Smooth muscle cell (in vitro differentiated cells): ENCODE data around the gene LOXL3. TPM values are rescaled to one million over a fixed set of nuclear protein-coding genes. Genes with fewer than 3 reads are reported as not detected.
A peak's percentile ranks its signal among the peaks of the same experiment; 100 is the strongest.

Experiments
- DNase-seq: peaks from one replicate; lab custom pipeline; 2025; ENCODE audit not compliant: unreplicated experiment; lab: John Stamatoyannopoulos, UW
- H2AFZ ChIP-seq: fragments of 200-600 bp; sonication (generic); 2 replicates; pipeline ENCODE4 v1.6.0; 2016; ENCODE audit warnings: antibody characterized with exemption, low read depth, mild to moderate bottlenecking
- H3F3A ChIP-seq: fragments of 200-600 bp; sonication (generic); 2 replicates; pipeline ENCODE4 v1.6.0; 2017; ENCODE audit warnings: antibody characterized with exemption, low read depth
- H3K27ac ChIP-seq: fragments of 200-600 bp; sonication (generic); 2 replicates; pipeline ENCODE4 v1.5.1; 2016; ENCODE audit warnings: low read depth, mild to moderate bottlenecking
- H3K27me3 ChIP-seq: fragments of 200-600 bp; sonication (generic); 2 replicates; pipeline ENCODE4 v1.6.1; 2016; ENCODE audit warnings: low read depth, mild to moderate bottlenecking
- H3K36me3 ChIP-seq: fragments of 200-600 bp; sonication (generic); 2 replicates; pipeline ENCODE4 v1.5.1; 2016; ENCODE audit warnings: low read depth
- H3K4me1 ChIP-seq: fragments of 200-600 bp; sonication (generic); 2 replicates; pipeline ENCODE4 v1.5.1; 2016; ENCODE audit warnings: low read depth
- H3K4me2 ChIP-seq: fragments of 200-600 bp; sonication (generic); 2 replicates; pipeline ENCODE4 v1.6.0; 2016; ENCODE audit warnings: mild to moderate bottlenecking
- H3K4me3 ChIP-seq: fragments of 200-600 bp; sonication (generic); 2 replicates; pipeline ENCODE4 v1.5.1; 2016; ENCODE audit warnings: mild to moderate bottlenecking
- H3K79me2 ChIP-seq: fragments of 200-600 bp; sonication (generic); 2 replicates; pipeline ENCODE4 v1.6.0; 2016; ENCODE audit warnings: low read depth, mild to moderate bottlenecking
- H3K9ac ChIP-seq: fragments of 200-600 bp; sonication (generic); 2 replicates; pipeline ENCODE4 v1.6.0; 2016; ENCODE audit warnings: low read depth
- H3K9me3 ChIP-seq: fragments of 200-600 bp; sonication (generic); replicated peaks from 2 replicates; pipeline ENCODE4 v1.5.1; 2016; ENCODE audit warnings: low read depth
- H4K20me1 ChIP-seq: fragments of 200-600 bp; sonication (generic); 2 replicates; pipeline ENCODE4 v1.6.0; 2016; ENCODE audit warnings: low read depth
- CTCF ChIP-seq: fragments of 200-600 bp; sonication (generic); IDR thresholded peaks from 2 replicates; pipeline ENCODE4 v1.5.1; 2017; ENCODE audit warnings: borderline replicate concordance, mild to moderate bottlenecking, antibody characterized with exemption; ENCODE audit not compliant: insufficient read depth, poor library complexity, severe bottlenecking
- WGBS: methylation state at CpG from one replicate; pipeline ENCODE4 v1.1.7; 2016; ENCODE audit warnings: low lambda C conversion rate; 5-methylcytosine and 5-hydroxymethylcytosine counted together
- polyA plus RNA-seq: library from polyadenylated mRNA; unstranded; fragments of >200 nt; fragmentation: Nextera tagmentation; extraction: Ambion mirVana; gene quantifications from 2 replicates; pipeline ENCODE4 v1.2.1, GENCODE V29; 2016
- total RNA-seq: library from RNA; depleted of rRNA; stranded (reverse); fragments of >200 nt; gene quantifications from 2 replicates; pipeline ENCODE4 v1.2.3, GENCODE V29; 2014

The LOXL3 gene
- total and polyA plus RNA-seq, 2 experiments from 2014 or later: 123 to 190 TPM

- H3K4me2 ChIP-seq: no peak overlapping the region
Measured at GRCh38 chr2:74500578-74500946, 53.2 kb downstream of the LOXL3 start.

GRCh38 chr2:74499940-74500577 lies 53.7 kb downstream of the LOXL3 start:
- H3K36me3 ChIP-seq: no peaks in the 10 kb centered on the region
- H3F3A ChIP-seq: peaks cover 10% of the 10 kb centered on the region
- peak overlapping the region; percentile 46 for H3K4me3 ChIP-seq
- WGBS: 32% methylated on average over 13 of the region's 15 CpGs
- no peak overlapping the region for H3K27ac ChIP-seq
- peak overlapping the region; percentile 88 for H3K4me2 ChIP-seq
- H2AFZ ChIP-seq: no peak overlapping the region
- H3K9me3 ChIP-seq: no peaks in the 10 kb centered on the region
- no peak overlapping the region for H3K9ac ChIP-seq
- H4K20me1 ChIP-seq: no peaks in the 10 kb centered on the region
- no peak for TF ChIP-seq CTCF
- peaks cover 4% of the 10 kb centered on the region for H3K79me2 ChIP-seq
- no peak for DNase-seq
- H3K27me3 ChIP-seq: peaks cover 49% of the 10 kb centered on the region
- H3K4me1 ChIP-seq: peaks cover 27% of the 10 kb centered on the region

More at GRCh38 chr2:74500578-74500946, 53.2 kb downstream of the LOXL3 start:
- Histone ChIP-seq H3K27ac (no peak overlapping the region), H3K4me3 (no peak overlapping the region), H4K20me1 (no peaks in the 10 kb centered on the region), H3F3A (peaks cover 10% of the 10 kb centered on the region), H3K4me1 (peaks cover 27% of the 10 kb centered on the region), H3K79me2 (peaks cover 8% of the 10 kb centered on the region), H2AFZ (no peak overlapping the region), H3K9ac (no peak overlapping the region), H3K36me3 (no peaks in the 10 kb centered on the region), H3K27me3 (peaks cover 49% of the 10 kb centered on the region), H3K9me3 (no peaks in the 10 kb centered on the region)
- TF ChIP-seq CTCF: no peak
- DNase-seq: no peak

- Histone ChIP-seq H3K27ac (no peak within 1 kb of the TSS), H3K4me2 (peak within 1 kb of the TSS; percentile 88), H3K4me1 (peaks cover 27% of the 10 kb centered on the region), H2AFZ (no peak within 1 kb of the TSS), H3K4me3 (peak within 1 kb of the TSS; percentile 46), H3K9me3 (no peaks in the 10 kb centered on the region), H3K9ac (no peak within 1 kb of the TSS), H3K36me3 (no peaks in the 10 kb centered on the region), H3F3A (peaks cover 9% of the 10 kb centered on the region), H4K20me1 (no peaks in the 10 kb centered on the region), H3K27me3 (peaks cover 49% of the 10 kb centered on the region), H3K79me2 (no peaks in the 10 kb centered on the region)
- no peak for DNase-seq
- TF ChIP-seq CTCF: no peak
- WGBS: 2% methylated on average over 62 of the region's 65 CpGs
Measured at GRCh38 chr2:74499267-74499939, 54.3 kb downstream of the LOXL3 start, which contains the start of gene LBX2. TSS of gene LBX2 (minus strand) at chr2:74499603. CDS start at chr2:74499537, 66 bp downstream.
